ENCODE results near the gene XCL2.

XCL2 gene

DNA sequence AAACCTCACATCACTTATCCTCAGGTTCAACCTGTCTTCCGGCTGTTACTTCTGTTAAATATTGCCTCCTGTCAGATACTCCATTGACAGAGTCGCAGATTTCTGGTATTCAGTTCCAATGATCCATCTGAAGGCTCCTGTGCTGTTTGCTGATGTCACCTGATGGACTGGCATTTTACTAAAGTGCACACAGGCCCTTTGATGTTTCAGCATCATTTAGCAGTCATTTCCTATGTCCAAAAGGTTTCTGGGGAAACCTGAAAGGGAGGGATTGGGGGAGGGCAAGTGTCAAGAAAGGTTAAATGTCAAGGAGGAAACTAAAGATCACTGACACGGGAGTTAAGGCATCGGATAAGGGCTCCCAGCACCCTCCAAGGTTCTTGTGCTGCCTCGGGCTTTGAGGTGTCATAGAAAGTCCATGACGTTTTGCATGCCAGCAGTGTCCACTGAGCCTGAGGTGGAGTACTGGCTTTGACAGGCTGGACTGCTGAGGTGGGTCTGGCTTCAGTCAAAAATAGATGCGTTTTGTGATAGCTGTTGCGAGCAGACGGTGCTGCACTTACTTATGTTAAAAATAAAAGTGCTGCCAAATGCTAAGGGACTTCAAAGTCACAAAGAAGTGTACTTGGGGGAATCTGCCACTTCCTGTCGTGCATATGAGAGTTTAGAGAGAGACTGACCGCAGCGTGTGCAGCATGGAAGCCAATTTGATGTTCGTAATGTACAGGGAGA, 30.8 kb downstream of the XCL2 start:
- TF ChIP-seq, protein P1, sequence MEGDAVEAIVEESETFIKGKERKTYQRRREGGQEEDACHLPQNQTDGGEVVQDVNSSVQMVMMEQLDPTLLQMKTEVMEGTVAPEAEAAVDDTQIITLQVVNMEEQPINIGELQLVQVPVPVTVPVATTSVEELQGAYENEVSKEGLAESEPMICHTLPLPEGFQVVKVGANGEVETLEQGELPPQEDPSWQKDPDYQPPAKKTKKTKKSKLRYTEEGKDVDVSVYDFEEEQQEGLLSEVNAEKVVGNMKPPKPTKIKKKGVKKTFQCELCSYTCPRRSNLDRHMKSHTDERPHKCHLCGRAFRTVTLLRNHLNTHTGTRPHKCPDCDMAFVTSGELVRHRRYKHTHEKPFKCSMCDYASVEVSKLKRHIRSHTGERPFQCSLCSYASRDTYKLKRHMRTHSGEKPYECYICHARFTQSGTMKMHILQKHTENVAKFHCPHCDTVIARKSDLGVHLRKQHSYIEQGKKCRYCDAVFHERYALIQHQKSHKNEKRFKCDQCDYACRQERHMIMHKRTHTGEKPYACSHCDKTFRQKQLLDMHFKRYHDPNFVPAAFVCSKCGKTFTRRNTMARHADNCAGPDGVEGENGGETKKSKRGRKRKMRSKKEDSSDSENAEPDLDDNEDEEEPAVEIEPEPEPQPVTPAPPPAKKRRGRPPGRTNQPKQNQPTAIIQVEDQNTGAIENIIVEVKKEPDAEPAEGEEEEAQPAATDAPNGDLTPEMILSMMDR (IDR thresholded peaks at IDR 0.05; ENCODE audit: low read depth, low read length) = no peak
- Histone ChIP-seq H3K27ac (no peak overlapping the region), H3K9me3 (ENCODE audit: severe bottlenecking) (no peaks in the 10 kb centered on the region), H3K36me3 (no peaks in the 10 kb centered on the region), H3K27me3 (ENCODE audit: insufficient read depth, low read depth, severe bottlenecking) (no peaks in the 10 kb centered on the region), H3K4me3 (ENCODE audit: low read depth, low read length) (no peak overlapping the region)
- no peak for DNase-seq

DNA sequence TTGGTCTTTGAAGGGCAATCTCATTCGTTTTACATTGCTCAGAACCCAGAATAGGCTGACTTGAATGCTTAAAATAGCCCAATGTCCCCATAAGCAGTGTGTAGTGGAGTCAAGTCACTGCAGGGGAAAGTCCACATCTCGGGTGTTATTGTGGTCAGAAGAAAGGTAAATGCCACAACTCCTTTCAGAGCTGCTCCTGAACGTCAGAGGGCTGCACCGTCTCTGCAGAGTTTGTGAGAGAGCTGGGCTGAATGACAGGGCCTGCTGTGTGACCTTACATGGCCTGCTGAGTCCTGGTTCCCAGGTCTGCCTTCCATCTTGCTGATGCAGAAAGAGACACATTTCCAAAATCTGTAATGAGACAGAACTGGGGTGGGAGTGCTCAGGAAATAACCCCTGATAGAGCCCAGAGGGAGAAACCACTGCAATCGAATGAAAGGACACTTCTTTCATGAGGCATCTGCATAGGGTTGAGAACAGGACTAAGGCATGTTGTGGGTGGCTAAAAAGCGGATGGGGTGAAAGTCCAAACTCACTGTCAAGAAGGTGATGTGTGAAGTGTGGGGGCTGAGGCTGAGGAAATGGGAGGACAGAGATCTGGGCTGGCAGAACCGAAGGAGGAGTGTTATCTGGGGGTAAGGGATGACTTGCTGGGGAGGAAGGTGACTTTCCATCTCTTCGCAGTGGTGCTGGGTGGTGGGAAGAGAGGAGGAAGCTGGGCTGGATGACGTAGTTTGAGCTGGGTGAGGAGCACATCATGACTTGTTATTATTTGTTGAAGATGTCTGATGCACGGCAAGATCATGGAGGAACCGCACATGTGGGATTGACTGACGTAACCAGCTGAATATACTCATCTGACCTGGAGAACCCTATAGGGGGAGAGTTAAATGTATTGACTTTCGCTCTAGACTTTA, 33.7 kb downstream of the XCL2 start:
- no peak for DNase-seq
- Histone ChIP-seq H3K4me3 (ENCODE audit: low read depth, low read length) (no peak overlapping the region), H3K27me3 (ENCODE audit: insufficient read depth, low read depth, severe bottlenecking) (no peaks in the 10 kb centered on the region), H3K27ac (no peak overlapping the region), H3K36me3 (no peaks in the 10 kb centered on the region), H3K9me3 (ENCODE audit: severe bottlenecking) (no peaks in the 10 kb centered on the region)
- TF ChIP-seq, protein P1 (IDR thresholded peaks at IDR 0.05; ENCODE audit: low read depth, low read length) = no peak

DNA sequence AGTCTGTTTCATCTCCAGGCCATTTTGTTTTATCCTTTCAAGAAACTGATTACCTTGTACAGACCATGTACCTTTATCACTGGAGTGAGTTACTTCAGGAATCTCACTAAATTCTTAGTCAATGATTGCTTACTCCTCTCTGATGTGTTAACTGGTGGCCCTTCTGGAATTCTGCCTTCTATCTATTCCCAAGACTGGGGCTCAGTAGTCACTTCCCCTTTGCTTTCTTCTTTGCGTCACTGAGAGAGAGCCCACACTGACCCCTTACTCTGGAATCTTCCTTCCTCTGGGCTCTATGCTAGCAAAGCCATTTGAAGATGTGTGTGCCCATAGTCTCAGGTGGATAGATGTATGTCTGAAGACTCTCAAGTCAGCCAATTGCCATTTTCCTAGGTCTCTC, 34.6 kb downstream of the XCL2 start:
- Histone ChIP-seq H3K36me3 (no peaks in the 10 kb centered on the region), H3K4me3 (ENCODE audit: low read depth, low read length) (no peak overlapping the region), H3K27me3 (ENCODE audit: insufficient read depth, low read depth, severe bottlenecking) (no peaks in the 10 kb centered on the region), H3K9me3 (ENCODE audit: severe bottlenecking) (no peaks in the 10 kb centered on the region), H3K27ac (no peak overlapping the region)
- TF ChIP-seq, protein P1 (IDR thresholded peaks at IDR 0.05; ENCODE audit: low read depth, low read length) = no peak
- DNase-seq = no peak

DNA sequence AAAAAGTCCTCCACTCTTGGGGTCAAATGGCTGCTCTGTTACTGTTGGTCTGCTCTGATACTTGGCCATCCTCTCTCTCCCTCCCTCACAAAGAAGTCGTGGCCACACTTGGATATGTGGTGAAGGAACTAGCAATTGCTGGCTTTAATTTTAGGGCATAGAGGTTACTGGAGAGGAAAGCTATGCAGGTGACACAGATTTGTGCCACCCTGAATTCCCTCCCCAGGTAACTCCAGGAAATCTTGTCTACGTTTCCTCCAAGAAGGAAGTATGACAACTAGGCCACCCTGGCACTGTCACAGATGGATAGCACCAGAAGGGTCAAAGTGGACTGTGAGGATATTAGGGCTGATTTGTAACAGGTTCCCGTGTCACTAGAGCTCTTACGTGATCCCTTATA, 36.0 kb downstream of the XCL2 start:
- no peak overlapping the region for H3K27ac ChIP-seq
- H3K4me3 ChIP-seq (ENCODE audit: low read depth, low read length) = no peak overlapping the region
- H3K9me3 ChIP-seq (ENCODE audit: severe bottlenecking) = no peaks in the 10 kb centered on the region
- H3K27me3 ChIP-seq (ENCODE audit: insufficient read depth, low read depth, severe bottlenecking) = no peaks in the 10 kb centered on the region
- TF ChIP-seq, protein P1 (IDR thresholded peaks at IDR 0.05; ENCODE audit: low read depth, low read length) = no peak
- no peak for DNase-seq
- no peaks in the 10 kb centered on the region for H3K36me3 ChIP-seq

DNA sequence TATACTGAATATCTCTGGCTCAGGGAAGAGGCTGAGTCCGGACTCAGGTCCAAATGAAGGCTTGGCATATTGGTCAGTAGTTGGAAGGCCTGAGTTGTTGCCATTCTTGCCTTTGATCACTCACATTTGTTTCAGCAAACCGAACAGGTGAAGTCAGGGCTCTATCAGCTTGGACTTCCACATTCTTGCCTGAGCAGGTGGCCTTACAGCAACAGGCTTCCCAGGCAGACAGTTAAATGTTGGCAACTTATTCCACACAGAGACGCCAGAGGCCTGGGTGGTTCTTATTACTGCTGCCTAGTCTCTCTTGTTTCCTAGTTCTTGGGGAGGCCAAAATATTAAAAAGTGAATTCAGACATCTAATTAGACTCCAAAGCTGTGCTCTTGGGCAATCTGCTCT, 36.6 kb downstream of the XCL2 start:
- Histone ChIP-seq H3K36me3 (no peaks in the 10 kb centered on the region), H3K9me3 (ENCODE audit: severe bottlenecking) (no peaks in the 10 kb centered on the region), H3K27ac (no peak overlapping the region), H3K27me3 (ENCODE audit: insufficient read depth, low read depth, severe bottlenecking) (no peaks in the 10 kb centered on the region), H3K4me3 (ENCODE audit: low read depth, low read length) (no peak overlapping the region)
- peak; percentile 5 for DNase-seq
- TF ChIP-seq, protein P1 (IDR thresholded peaks at IDR 0.05; ENCODE audit: low read depth, low read length) = no peak

Data from WERI-Rb-1 (cell line).